EH (cell line): ENCODE measurements around the gene ABHD12.
A peak's percentile ranks its signal among the peaks of the same experiment; 100 is the strongest.

Experiments
- DNase-seq: peaks from one replicate; pipeline ENCODE4 v3.0.0-alpha.2; 2015; ENCODE audit warnings: low read depth

ABHD12 gene

DNA sequence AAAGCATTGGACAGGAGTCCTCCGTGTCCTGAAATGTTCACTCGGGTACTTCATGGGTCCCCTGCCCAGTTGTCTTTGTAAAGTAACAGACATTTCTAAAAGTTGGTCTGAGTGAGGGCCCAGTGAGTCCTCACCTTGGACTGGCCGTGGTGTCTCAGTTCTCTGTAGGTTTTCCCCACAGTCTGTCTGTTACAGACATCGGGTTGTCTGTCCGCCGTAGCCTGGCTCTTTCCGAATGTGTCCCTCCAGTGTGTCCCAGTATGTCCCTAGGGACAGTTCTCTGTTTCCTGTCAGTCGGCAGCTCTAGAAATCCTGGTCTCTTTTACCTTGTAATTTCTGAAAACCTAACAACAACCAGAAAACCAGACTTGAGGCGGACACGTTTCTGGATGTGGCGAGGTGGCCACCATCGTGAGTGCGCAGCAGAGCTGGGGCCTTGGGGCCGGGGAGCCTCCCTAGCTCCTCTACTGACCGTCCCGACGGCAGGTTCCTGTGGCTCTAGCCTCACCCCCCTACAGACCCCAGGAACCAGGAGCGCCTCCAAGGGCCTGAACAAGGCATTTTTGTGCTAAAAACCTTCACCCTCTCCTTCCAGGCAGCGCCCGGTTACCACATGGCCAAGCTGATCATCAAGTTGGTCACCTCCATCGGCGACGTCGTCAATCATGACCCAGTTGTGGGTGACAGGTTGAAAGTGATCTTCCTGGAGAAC is 100.6 kb downstream of the ABHD12 start:
- no peak for DNase-seq

DNA sequence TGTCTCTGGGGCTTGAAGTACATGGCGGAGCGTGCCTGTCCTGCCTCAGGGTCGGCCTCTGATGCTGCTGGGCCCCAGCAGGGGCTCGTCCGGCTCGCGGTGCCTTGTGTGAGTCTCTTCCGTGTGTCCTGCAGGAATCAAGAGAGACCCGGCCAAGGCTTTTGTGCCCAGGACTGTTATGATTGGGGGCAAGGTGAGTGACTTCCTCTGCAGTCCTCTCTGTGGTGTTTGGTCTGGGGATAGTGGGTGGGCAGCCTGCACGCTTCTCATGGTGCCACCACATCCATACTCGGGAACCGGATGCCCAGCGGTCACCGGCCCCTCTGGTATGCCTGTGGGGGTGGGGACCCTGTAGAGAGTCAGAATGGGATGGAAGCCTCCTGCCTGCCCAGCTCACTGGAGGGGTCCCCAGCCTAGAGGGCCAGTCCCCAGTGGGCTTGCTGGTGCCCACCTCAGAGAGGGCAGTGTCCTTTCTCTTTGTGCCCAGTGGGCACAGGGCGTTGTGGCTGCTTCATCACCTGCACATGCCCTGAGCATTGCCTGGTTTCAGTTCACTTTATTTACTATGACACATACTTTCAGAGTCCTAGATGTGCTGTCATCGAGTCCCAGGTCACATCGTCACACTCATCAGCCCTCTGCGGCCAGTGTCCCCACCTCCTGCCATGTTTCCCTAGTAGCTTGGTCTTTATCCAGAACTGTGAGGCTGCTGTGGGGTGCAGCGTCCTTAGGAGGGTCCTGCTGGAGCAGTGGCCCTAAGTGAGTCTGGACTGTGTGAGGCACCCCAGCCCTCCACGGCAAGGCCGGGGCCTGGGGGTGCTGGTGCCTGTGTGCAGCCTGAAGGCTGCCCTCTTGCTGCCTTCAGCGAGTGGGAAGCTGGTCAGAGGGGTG is 102.1 kb downstream of the ABHD12 start:
- DNase-seq = no peak

DNA sequence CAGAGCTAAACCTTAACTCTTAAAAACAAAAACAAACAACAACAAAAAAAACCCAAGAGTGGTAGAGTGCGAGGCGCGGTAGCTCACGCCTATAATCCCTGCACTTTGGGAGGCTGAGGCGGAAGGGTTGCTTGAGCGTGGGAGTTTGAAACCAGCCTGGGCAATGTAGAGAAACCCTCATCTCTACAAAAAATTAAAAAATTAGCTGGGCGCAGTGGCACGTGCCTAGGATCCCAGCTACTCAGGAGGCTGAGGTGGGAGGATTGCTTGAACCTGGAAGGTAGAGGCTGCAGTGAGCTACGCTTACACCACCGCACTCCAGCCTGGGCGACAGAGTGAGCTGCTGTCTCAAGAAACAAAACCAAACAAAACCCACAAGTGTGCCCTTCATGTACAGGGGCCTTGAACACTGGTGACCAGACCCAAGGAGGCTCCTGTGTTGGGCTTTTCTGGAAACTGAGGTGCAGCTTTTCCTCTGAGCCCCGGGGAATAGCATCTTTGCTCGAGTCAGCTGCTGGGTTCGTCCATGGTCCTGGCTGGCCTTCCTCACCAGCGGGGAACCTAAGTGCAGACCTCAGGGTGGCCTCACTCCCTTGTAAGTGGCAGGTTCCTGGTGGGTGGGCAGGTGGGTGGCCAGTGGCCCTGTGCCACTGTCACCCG is 102.9 kb downstream of the ABHD12 start:
- no peak for DNase-seq

DNA sequence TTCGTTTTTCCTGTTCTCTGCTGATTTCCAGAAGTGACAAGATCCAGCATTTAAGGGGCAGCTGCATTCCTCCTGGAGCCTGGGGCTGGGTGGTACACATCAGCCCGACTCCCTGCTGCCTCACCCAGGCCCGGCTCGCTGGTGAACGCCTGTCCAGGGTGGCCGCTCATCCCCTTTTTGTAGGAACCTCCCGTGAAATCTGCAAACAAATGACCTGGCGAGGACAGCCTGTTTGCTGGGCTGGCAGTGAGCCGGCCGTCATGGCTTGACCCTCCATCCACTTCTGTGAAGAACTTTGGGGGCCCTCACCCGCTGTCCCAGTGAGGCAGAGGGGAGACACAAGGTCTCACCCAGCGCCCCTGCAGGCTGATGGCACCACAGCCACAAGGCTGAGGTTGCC is 103.7 kb downstream of the ABHD12 start:
- DNase-seq = no peak

DNA sequence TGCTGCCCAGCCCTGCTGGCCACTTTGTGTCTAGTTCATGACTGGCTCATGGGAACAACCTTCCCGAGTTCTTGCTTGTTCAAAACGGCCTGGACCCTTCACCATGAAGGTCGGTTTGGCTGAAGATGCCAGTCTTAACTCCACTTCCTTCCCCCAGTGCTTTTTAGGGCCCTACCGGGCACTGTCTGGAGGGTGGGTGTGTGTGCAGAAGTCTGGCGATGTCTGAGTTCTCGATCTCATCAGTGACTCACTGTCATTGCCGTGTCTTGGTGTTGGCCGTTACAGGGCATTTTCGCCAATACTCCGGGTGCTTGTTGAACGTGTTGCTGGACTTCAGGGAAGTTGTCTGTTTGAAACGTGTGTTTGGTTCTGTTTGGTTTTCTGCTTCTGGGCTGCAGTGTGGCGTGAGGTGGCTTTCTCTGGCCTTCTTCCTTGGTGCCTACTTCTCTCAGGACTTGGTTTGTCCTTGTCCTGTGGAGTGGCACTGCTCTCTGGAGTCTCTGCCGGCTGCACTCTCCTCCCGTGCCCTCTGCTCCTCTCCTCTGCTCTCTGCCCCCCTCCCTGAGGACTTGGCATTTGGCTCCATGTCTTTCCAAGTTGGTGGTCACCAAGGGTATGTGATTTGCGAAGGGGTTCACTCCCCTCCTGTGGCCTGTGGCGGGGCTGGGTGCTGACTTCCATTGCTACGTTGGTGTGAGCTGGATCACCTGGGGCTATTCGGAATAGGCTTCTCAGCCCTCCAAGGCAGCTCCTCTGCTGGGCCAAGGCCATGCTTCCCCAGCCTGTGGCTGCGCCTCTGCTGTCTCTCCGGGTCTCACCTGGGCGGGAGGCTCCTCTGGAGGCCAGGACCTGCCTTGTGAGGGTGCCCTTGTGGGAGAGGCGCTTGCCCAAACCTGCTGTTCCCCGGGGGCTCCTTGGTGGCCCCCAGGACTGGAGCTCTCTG is 104.5 kb downstream of the ABHD12 start:
- DNase-seq = no peak

DNA sequence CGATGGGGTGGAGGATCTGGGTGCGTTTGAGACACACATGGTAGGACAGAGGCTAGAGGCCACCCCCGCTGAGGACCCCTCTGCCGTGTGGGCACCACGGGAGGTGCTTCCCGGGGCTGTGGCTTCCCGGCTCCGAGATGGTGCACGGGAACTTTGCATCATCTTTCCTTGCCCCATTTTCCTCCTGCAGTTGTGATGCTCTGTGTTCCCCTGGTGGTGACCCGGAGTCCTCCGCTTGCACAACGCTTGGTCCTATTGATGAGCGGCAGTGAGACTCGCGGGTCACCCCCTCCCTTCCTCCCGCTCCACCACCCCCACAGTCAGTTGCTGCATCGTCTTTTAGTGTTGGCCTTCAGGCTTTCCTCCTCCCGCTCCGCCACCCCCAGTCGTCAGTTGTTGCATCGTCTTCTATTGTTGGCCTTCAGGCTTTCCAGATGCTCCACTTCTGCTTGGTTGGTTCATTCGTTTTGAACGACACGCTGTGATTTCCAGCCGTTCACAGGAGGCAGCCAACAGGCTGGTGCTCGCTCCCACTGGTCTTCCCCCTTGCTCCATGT is 105.5 kb downstream of the ABHD12 start:
- no peak for DNase-seq

DNA sequence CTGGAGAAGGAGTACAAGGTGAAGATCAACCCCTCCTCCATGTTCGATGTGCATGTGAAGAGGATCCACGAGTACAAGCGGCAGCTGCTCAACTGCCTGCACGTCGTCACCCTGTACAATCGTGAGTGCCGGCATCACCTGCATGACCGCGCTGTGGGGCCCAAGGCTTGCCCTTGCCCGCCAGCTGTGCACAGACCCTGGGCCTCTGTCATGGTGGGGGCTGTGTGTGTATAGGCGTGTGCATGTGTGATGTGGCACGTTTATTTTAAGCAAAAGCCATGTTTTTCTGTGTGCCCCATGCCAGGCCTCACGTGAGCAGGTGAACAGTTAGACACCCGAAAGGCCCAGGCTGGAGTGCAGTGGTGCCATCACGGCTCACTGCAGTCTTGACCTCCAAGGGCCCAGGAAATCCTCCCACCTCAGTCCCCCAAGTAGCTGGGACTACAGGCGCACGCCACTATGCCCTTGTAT is 106.5 kb downstream of the ABHD12 start:
- DNase-seq = no peak

DNA sequence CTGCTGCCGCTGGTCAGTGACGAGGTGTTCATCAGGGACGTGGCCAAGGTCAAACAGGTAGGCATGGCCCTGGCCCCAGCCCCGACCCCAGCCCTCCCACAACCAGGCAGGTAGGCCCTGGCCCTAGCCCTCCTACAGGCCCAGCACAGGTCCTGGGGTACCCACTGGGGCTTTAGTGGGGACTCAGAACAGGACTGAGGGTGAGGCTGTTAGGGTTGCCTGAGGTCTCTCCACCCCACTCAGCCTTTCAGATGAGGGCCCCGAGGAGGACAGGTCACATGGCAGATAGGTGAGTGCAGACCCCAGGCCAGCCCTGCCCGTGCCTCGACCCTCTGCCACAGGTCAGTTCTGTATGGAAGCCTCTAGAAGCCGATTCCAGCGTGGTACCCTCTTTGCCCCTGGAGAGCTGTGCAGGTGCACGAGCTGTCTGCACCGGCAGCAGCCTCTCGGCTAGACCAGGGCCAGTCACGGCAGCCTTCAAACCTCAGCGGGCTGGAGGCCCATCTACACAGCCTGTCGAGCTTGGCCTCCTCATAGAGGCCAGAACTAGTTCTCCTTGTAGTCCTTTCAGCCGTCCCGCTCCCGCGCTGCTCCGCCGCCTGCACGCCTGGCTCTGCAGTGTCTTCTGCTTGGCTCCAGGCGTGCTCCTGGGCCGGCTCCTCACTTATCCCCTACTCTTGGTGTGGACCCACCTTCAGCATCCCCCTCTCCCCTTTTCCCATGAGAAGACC is 107.2 kb downstream of the ABHD12 start:
- no peak for DNase-seq

DNA sequence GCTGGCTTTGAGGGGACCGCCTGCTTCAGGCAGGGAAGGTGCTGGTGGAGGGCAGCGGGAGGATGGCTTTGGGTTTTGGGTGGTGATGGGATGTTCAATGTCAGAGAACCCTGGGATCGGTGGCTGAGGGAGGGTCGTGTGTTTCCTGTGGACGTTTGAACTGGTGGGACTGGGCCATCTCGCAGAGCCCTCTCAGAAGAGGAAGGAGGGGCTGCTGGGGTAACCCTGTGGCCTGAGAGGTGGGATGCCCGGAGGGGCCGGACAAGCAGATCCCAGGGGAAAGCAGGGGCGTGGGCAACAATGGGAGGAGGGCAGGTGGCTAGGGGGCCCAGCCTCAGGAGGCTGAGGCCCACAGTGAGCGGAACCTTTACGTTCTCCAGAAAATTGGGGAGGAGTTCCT is 107.8 kb downstream of the ABHD12 start:
- DNase-seq = no peak

DNA sequence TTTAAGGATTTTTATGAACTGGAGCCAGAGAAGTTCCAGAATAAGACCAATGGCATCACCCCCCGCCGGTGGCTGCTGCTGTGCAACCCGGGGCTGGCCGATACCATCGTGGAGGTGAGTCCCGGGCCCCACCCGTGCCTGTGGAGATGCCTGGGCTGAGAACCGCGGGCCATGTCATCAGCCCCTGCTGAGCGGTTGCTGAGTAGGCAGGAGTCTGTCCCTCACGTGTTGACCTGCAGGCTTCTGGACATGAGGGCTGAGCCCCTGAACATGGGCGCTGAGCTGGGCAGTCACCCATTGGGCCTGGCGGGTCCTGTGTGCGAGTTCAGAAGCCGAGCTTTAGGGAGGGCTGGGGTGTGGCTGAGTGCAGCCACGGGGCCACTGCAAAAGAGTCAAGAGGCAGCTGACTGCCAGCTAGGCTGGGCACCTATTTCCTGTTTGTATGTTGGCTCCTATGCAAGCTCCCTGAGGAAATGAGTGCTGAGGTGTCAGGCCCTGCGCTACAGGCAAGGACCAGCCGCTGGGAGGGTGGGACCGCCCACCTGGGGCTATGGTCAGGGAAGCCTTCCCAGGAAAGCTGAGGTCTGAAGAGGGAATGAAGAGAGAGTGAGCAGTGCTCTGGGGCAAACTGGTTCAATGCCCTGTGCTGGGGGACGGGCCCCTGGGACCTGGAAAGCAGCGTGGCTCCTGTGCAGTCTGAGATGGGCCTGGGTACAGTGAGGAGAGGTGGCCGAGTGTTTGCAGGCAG is 108.4 kb downstream of the ABHD12 start:
- DNase-seq = no peak

DNA sequence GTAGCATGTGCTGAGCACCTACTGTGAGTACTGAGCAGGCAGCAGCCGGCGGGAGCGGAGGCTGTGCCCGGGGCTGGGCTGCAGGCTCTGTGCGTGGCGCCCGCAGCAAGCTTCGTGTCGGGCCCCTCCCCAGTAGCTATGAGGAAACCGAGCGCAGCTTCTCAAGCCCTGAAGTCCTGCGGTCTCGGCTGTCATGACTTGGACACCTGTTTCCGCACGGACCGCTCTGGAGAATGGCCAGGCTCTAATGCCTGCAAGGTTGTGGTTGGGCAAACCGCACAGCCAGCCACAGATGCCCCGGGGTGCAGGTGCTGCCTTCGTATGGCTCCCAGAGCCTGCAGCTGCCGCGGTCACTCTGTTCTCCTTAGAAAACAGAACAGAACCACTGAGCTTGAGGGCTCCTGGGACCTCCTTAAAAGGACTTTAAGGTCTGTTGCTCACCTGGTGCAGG is 109.1 kb downstream of the ABHD12 start:
- DNase-seq = no peak

DNA sequence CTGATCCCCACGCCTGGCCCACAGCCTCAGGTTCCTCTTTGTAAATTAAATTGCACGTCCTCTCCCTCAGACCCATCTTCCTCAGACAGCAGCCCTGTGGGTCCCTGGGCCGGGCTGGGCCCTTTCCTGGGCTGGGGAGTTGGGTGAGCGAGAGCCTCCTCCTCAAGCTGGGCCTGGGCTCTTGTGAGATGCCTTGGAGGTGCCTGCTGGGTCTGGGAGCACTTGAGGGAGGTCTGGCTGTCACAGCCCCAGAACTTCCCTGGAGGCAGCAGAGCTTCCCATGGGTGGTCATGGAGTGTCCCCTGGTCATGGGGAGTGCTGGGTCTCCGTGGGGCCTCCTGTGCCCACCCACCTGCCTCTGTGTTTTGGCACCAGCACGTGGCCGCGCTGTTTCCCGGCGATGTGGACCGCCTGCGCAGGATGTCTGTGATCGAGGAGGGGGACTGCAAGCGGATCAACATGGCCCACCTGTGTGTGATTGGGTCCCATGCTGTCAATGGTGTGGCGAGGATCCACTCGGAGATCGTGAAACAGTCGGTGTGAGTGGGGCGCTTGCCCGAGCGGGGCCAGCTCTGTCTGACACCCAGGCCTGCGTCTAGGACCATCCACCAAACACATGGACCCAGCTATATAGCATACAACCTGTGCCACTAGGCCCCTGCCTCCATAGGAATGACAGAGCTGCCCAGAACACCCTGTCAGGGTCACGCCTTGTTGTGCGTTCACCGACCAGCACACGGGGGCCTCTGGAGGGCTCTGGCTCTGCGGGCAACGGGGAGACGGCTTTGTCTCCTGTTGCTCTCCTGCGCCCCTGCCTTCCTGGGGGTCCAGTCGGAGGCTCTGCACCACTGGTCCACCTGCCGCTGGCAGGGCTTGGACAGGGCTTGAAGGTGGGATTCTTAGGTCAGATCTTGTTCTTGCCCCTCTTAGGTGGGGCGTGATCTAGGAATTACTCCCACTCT is 109.8 kb downstream of the ABHD12 start:
- DNase-seq = no peak

DNA sequence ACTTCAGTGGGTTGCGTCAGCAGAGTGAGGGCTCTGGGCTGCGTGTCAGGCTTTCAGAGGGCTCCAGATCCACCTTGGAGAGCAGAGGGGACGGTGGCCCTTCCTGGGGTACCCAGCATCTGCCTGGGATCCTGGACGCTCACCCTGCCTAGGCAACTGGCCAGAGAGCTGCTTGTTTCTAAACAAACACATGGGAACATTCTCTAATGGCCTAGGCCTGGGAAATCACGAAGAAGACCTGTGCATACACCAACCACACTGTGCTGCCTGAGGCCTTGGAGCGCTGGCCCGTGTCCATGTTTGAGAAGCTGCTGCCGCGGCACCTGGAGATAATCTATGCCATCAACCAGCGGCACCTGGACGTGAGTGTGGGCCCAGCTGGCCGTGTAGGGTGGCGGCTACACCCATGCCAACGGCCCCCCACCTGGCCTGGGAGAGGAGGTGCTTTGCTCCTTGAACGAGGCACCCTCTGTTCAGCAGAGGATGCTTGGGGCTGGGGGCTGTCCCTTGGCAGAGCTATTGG is 110.5 kb downstream of the ABHD12 start:
- DNase-seq = no peak

DNA sequence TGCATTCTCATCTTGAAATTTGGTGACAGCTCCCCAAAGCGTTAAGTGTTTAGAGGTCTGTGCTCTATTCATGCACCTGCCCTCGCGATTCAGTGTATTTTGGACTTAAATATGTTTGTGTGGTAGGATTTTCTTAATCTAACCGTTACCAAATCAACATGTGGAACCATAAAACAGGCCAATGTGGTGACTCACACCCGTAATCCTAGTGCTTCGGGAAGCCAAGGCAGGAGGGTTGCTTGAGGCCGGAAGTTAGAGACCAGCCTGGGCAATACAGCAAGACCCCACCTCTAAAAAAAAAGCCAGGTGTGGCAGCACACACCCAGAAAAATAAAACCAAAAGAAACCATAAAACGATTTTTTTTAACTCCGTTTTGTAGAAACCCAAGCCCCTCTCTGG is 111.2 kb downstream of the ABHD12 start:
- peak; percentile 16 for DNase-seq

DNA sequence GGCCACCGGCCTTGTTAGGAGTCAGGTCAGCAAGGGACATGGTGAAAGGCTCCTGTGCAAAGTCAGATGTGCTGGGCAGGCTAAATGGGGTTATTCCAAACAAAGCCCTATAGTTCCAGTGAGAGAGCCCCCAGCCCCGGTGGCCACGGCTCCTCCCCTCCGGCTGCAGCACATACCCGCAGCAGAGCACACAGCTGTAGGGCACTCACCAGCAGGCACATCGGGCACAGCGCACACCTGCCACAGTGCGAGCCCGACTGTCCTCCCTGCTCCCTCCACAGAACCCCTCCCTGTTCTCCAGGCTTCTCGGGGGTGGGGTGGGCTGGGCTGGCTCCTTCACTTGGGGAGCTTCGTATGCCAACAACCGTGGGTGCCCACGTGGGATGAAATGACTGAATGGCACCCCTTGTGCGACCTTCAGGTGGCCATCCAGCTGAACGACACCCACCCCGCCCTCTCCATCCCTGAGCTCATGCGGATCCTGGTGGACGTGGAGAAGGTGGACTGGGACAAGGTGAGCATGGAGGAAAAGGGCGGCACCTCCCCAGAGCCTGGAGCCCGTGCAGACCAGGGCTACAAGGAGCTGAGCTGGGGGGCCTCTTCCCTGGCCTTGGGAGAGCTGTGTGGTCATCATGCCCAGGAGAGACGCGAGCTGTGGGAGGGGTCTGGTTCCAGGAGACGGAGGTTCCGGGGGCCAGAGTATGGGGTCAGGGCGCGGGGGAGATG is 111.8 kb downstream of the ABHD12 start:
- DNase-seq = no peak

DNA sequence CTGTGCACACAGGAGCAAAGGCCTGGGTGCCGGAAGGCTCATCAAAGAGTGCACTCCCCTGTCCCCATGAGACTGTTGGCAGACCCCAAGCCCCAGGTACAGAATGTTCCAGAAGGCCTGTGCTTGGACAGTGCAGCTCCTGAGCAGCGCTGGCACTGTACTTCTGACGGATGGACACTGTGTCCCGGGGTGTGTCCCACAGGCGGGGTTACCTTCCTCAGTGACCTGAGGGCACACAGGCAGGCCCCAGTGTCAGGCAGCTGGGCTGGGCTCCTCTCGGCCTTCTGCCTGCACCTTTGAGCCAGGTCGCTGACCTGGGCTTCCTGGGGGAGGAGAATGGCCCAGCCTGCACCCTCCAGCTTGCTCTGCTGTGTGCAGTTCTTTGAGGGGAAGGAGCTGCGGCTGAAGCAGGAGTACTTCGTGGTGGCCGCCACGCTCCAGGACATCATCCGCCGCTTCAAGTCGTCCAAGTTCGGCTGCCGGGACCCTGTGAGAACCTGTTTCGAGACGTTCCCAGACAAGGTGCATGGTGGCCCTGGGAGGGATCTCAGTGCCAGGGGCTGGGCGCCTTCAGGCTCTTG is 112.6 kb downstream of the ABHD12 start:
- DNase-seq = no peak

DNA sequence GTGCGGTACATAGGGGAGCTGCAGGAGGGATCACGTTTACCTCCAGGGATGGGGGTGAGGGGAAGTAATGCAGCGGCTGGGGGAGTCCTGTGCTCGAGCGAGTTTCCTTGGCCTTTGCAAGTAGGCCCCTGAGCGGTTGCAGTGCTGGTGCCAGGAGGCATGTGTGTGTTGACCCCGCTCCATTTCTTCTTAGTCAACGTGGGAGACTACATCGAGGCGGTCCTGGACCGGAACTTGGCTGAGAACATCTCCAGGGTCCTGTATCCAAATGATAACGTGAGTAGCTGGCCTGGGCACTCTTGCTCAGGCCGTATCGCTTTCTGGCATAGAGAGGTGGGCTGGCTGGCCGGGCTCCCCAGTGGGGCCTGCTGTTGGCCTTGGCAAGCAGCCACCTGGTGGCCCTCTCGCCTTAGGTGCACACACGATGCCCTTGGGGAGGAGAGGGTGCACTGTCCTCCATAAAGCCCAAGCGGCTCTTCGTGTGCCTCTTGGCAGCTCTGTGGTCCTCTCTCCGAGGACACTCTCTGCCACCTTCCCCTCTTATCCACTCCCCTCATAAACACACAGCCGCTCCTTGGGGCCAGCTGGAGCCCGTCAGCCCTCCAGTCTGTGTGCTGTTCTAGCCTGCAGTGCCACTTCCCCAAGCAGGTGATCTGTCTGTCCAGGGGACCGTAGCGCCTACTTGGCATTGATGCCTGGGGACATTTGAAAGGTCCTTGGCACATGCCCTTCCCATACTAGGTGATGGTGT is 113.4 kb downstream of the ABHD12 start:
- DNase-seq = no peak
